ENCODE measurements around the gene PDZD2.
"Not testable (repeated sequence)": the region's sequence is repeated elsewhere in the genome, so short reads cannot be mapped to it uniquely, and the experiment has no call there.

PDZD2 gene

GRCh38 chr5:31638748-31639418 lies at the start of gene PDZD2:
Gene PDZD2 (plus strand): TSS chr5:31639131.
- FAIRE-seq: no peak

GRCh38 chr5:31593665-31594064 lies 45.3 kb upstream of the PDZD2 start:
- no peak for FAIRE-seq

- FAIRE-seq: no peak
Measured at GRCh38 chr5:31596354-31596753, 42.6 kb upstream of the PDZD2 start.

- no peak for FAIRE-seq
Measured at GRCh38 chr5:31598640-31599611, 40.0 kb upstream of the PDZD2 start.

GRCh38 chr5:31602305-31602704 lies 36.6 kb upstream of the PDZD2 start:
- not testable (repeated sequence) for FAIRE-seq

GRCh38 chr5:31604240-31604639 lies 34.7 kb upstream of the PDZD2 start:
- FAIRE-seq: no peak

- no peak for FAIRE-seq
Measured at GRCh38 chr5:31604644-31605043, 34.3 kb upstream of the PDZD2 start.

GRCh38 chr5:31605920-31606319 lies 33.0 kb upstream of the PDZD2 start:
- no peak for FAIRE-seq

- no peak for FAIRE-seq
Measured at GRCh38 chr5:31607546-31607945, 31.4 kb upstream of the PDZD2 start.

GRCh38 chr5:31611002-31611401 lies 27.9 kb upstream of the PDZD2 start:
- FAIRE-seq: no peak

GRCh38 chr5:31613651-31614050 lies 25.3 kb upstream of the PDZD2 start:
- no peak for FAIRE-seq

- no peak for FAIRE-seq
Measured at GRCh38 chr5:31614151-31615020, 24.5 kb upstream of the PDZD2 start.

GRCh38 chr5:31617867-31618266 lies 21.1 kb upstream of the PDZD2 start:
- FAIRE-seq: no peak

GRCh38 chr5:31620026-31620425 lies 18.9 kb upstream of the PDZD2 start:
- FAIRE-seq: no peak

- FAIRE-seq: no peak
Measured at GRCh38 chr5:31623249-31623648, 15.7 kb upstream of the PDZD2 start.

GRCh38 chr5:31625394-31625793 lies 13.5 kb upstream of the PDZD2 start:
- no peak for FAIRE-seq

GRCh38 chr5:31626156-31626555 lies 12.8 kb upstream of the PDZD2 start:
- FAIRE-seq: no peak

GRCh38 chr5:31626604-31627234 lies 12.2 kb upstream of the PDZD2 start:
- FAIRE-seq: no peak

- no peak for FAIRE-seq
Measured at GRCh38 chr5:31630931-31631330, 8.0 kb upstream of the PDZD2 start.

- no peak for FAIRE-seq
Measured at GRCh38 chr5:31632460-31632859, 6.5 kb upstream of the PDZD2 start.

GRCh38 chr5:31635446-31635845 lies 3.5 kb upstream of the PDZD2 start:
- no peak for FAIRE-seq

- no peak for FAIRE-seq
Measured at GRCh38 chr5:31637851-31638250, 1.1 kb upstream of the PDZD2 start.

- FAIRE-seq: no peak
Measured at GRCh38 chr5:31638345-31638744, 586 bp upstream of the PDZD2 start.
